GM18519 (cell line): Measurements from ENCODE around the gene ARPC5.
"Not testable (repeated sequence)": the region's sequence is repeated elsewhere in the genome, so short reads cannot be mapped to it uniquely, and the experiment has no call there.

Experiments
- ATAC-seq: cut with Tn5 transposase; IDR thresholded peaks from one replicate; pipeline ENCODE4 v1.9.1; 2021; ENCODE audit warnings: mild to moderate bottlenecking, moderate library complexity; ENCODE audit not compliant: unreplicated experiment, low FRiP score

Gene ARPC5

GRCh38 chr1:183635606-183636333 is at the start of gene ARPC5:
Gene ARPC5 (minus strand): TSS chr1:183635783. CDS start chr1:183635659, 124 bp downstream.
- peak; percentile 58 for ATAC-seq

GRCh38 chr1:183685112-183685713 is 49.6 kb upstream of the ARPC5 start:
- no peak for ATAC-seq

- ATAC-seq: not testable (repeated sequence)
Measured at GRCh38 chr1:183679363-183679762, 43.8 kb upstream of the ARPC5 start.

- no peak for ATAC-seq
Measured at GRCh38 chr1:183678819-183679218, 43.2 kb upstream of the ARPC5 start.

GRCh38 chr1:183676586-183677189 is 41.1 kb upstream of the ARPC5 start:
- no peak for ATAC-seq

GRCh38 chr1:183675883-183676585 is 40.5 kb upstream of the ARPC5 start:
- no peak for ATAC-seq

- no peak for ATAC-seq
Measured at GRCh38 chr1:183675381-183675780, 39.8 kb upstream of the ARPC5 start.

GRCh38 chr1:183674886-183675285 is 39.3 kb upstream of the ARPC5 start:
- ATAC-seq: no peak

GRCh38 chr1:183674339-183674738 is 38.8 kb upstream of the ARPC5 start:
- ATAC-seq: no peak

GRCh38 chr1:183673605-183674323 is 38.2 kb upstream of the ARPC5 start:
- ATAC-seq: no peak

GRCh38 chr1:183670169-183670568 is 34.6 kb upstream of the ARPC5 start:
- ATAC-seq: no peak

- ATAC-seq: no peak
Measured at GRCh38 chr1:183656355-183656754, 20.8 kb upstream of the ARPC5 start.

GRCh38 chr1:183655562-183656075 is 20.0 kb upstream of the ARPC5 start:
- peak; percentile 53 for ATAC-seq

- no peak for ATAC-seq
Measured at GRCh38 chr1:183654706-183655105, 19.1 kb upstream of the ARPC5 start.

GRCh38 chr1:183653876-183654451 is 18.4 kb upstream of the ARPC5 start:
- no peak for ATAC-seq

GRCh38 chr1:183653462-183653794 is 17.8 kb upstream of the ARPC5 start:
- no peak for ATAC-seq

- ATAC-seq: no peak
Measured at GRCh38 chr1:183652547-183653461, 17.2 kb upstream of the ARPC5 start, which contains the start of gene APOBEC4. Gene APOBEC4 (minus strand): TSS chr1:183653316. CDS start chr1:183648781, 4,535 bp downstream.

- peak; percentile 40 for ATAC-seq
Measured at GRCh38 chr1:183652107-183652506, 16.5 kb upstream of the ARPC5 start.

- no peak for ATAC-seq
Measured at GRCh38 chr1:183651612-183652011, 16.0 kb upstream of the ARPC5 start.
